Gastrocnemius medialis (tissue), 4 donors: ENCODE results near the gene PRMT7. TPM values are rescaled to one million over a fixed set of nuclear protein-coding genes. Genes with fewer than 3 reads are reported as not detected.

Experiments
- ATAC-seq, 2 donors: fragments of 150-250 bp; one replicate each; pipeline ENCODE4 v1.9.1; 2016
- DNase-seq, 2 donors: peaks; one replicate each; pipeline ENCODE4 v3.0.0-alpha.2; 2019
- H3K27ac ChIP-seq, 4 donors: fragments of 200-600 bp; sonication (generic); 1 replicate in 1 of 4; 2 replicates in 3 of 4; pipeline ENCODE4 v1.5.1; 2016 to 2018; ENCODE audit warnings: mild to moderate bottlenecking in 2 of 4, moderate library complexity in 1 of 4
- H3K27me3 ChIP-seq, 3 donors: fragments of 200-600 bp; sonication (generic) in 2 of 3; 1 replicate in 1 of 3; 2 replicates in 2 of 3; pipeline versions ENCODE4 v1.5.1 to v1.6.0; 2016 to 2019; ENCODE audit warnings: mild to moderate bottlenecking in 1 of 3, moderate library complexity in 1 of 3
- H3K36me3 ChIP-seq, 2 donors: fragments of 200-600 bp; sonication (generic) in 1 of 2; one replicate each; pipeline ENCODE4 v1.5.1; 2017 to 2018
- H3K4me1 ChIP-seq, 2 donors: fragments of 200-600 bp; sonication (generic) in 1 of 2; one replicate each; pipeline ENCODE4 v1.5.1; 2016 to 2017; ENCODE audit warnings: mild to moderate bottlenecking in 2 of 2
- H3K4me3 ChIP-seq, 4 donors: fragments of 200-600 bp; sonication (generic) in 3 of 4; 1 replicate in 1 of 4; 2 replicates in 3 of 4; pipeline ENCODE4 v1.5.1; 2016 to 2019; ENCODE audit warnings: mild to moderate bottlenecking in 2 of 4
- H3K9me3 ChIP-seq, 3 donors: fragments of 200-600 bp; sonication (generic) in 2 of 3; 1 replicate in 1 of 3; 2 replicates in 2 of 3; pipeline ENCODE4 v1.5.1; 2016 to 2019
- POLR2A ChIP-seq, 2 donors: fragments of 450-650 bp; IDR thresholded peaks; one replicate each; pipeline ENCODE4 v1.6.1; 2017; ENCODE audit warnings: antibody characterized with exemption in 2 of 2, mild to moderate bottlenecking in 2 of 2, moderate library complexity in 2 of 2
- in situ Hi-C, 4 donors: fragments of 200-750 bp; cut with MboI; loops; one replicate each; pipeline versions ENCODE4 v1.15.0 to v1.8.0; 2017; ENCODE audit warnings: low sequenced_read_pairs in 4 of 4
- intact Hi-C: fragments of 100-400 bp; cut with DNase I; formaldehyde crosslinking; loops from one replicate; pipeline ENCODE4 v1.15.1; 2023; ENCODE audit warnings: low total_unique reads
- total RNA-seq, 4 donors: library from RNA; depleted of rRNA; stranded (reverse); fragments of >200 nt; gene quantifications; one replicate each; pipeline versions ENCODE4 v1.1.0 to v1.2.3, GENCODE V29; 2016
- TF ChIP-seq, protein P1 (sequence below), 5 experiments: fragments of 450-650 bp in 3 of 5; fragments of 200-600 bp in 2 of 5; sonication (generic) in 2 of 5; IDR thresholded peaks in 4 of 5; conservative IDR thresholded peaks in 1 of 5; 1 replicate in 4 of 5; 2 replicates in 1 of 5; pipeline ENCODE4 v1.5.1; 2016 to 2019; ENCODE audit warnings: antibody characterized with exemption in 5 of 5, mild to moderate bottlenecking in 3 of 5, moderate library complexity in 3 of 5

The PRMT7 gene
- total RNA-seq, 4 donors from 2014 or later = 22.2 to 41.0 (median 32.8) TPM

DNA sequence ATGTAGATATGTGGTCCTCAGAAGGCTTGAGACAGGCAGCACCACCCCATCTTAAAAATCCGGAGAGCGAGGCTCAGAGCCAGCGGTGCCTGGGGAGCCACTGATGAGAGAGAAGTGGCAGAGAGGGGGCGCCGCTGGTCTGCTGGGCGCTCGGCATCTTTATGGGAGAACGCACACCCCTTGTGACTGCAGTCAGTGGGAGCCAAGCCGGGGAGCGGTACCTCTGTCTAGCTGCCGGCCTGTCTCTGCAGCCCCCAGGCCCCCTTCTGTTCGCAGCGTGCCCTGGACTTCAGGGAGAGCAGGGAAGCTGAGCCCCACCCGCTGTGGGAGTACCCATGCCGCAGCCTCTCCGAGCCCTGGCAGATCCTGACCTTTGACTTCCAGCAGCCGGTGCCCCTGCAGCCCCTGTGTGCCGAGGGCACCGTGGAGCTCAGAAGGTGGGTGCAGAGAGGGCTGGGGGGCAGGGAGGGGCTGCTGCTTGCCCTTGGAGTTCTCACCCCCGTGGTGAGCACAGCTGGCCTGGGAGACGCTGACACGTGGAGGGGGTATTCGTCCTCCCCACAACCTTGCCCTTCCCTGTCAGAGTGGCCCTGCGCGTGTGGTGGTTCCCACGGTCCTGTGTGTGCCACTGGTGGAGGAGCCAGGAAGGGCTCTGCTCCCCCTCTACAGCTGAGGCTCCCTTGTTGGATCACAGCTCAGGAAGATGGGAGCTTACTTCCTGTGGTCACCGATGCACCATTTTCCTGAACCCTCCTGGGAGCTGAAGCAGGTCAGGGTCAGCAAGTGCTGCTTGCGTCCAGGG lies 44.8 kb downstream of the PRMT7 start:
- ATAC-seq = no peak
- no peak for DNase-seq

DNA sequence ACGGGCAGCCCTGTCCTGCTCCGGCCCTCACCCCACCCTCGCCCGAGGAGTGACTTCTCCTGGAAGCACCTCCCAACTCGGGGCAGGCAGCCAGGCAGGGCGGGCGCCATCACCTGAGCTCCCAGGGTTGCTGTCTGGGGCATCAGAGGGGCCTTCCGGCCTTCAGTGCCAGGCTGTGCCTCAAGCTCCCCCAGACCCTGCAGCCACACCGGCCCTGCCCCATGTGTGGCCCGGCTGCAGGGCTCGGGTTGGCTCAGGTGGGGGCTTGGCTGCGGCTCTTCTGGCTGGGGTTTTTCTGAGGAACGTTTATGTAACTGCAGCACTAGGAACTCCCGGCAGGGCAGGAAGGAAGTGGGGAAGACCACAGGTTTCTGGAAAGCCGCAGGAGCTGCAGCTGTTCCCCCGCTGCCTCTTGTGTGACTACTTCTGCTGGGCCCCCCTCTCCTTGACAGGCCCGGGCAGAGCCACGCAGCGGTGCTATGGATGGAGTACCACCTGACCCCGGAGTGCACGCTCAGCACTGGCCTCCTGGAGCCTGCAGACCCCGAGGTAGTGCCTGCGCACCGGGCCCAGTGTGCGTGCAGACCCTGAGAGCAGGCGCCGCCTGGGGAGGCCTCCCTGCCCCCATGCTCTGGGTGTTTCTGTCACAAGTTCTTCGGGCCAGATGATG lies 45.6 kb downstream of the PRMT7 start:
- TF ChIP-seq, protein P1, sequence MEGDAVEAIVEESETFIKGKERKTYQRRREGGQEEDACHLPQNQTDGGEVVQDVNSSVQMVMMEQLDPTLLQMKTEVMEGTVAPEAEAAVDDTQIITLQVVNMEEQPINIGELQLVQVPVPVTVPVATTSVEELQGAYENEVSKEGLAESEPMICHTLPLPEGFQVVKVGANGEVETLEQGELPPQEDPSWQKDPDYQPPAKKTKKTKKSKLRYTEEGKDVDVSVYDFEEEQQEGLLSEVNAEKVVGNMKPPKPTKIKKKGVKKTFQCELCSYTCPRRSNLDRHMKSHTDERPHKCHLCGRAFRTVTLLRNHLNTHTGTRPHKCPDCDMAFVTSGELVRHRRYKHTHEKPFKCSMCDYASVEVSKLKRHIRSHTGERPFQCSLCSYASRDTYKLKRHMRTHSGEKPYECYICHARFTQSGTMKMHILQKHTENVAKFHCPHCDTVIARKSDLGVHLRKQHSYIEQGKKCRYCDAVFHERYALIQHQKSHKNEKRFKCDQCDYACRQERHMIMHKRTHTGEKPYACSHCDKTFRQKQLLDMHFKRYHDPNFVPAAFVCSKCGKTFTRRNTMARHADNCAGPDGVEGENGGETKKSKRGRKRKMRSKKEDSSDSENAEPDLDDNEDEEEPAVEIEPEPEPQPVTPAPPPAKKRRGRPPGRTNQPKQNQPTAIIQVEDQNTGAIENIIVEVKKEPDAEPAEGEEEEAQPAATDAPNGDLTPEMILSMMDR (IDR thresholded peaks at IDR 0.05 in 4 of 5, conservative IDR thresholded peaks at IDR 0.05 in 1 of 5) = no peak
- TF ChIP-seq POLR2A (IDR thresholded peaks at IDR 0.05) = no peak
- no peak for ATAC-seq

More for the DNA sequence above, 44.8 kb downstream of the PRMT7 start:
- no peaks in the 10 kb centered on the region for H3K27me3 ChIP-seq
- no peak overlapping the region for H3K4me3 ChIP-seq
- TF ChIP-seq POLR2A (IDR thresholded peaks at IDR 0.05) = no peak
- TF ChIP-seq, protein P1 (IDR thresholded peaks at IDR 0.05 in 4 of 5, conservative IDR thresholded peaks at IDR 0.05 in 1 of 5) = no peak
- intact Hi-C loops (no loop called here), in situ Hi-C loops (no loop called here)
- H3K36me3 ChIP-seq = peaks cover 0 to 82% of the 10 kb centered on the region in 2 donors
- H3K9me3 ChIP-seq = no peaks in the 10 kb centered on the region
- H3K27ac ChIP-seq = no peak overlapping the region
- H3K4me1 ChIP-seq = peaks cover 0 to 2% of the 10 kb centered on the region in 2 donors

GRCh38 chr16:68356919-68357286 lies 46.1 kb downstream of the PRMT7 start:
- no peak for ATAC-seq
- no peaks in the 10 kb centered on the region for H3K4me1 ChIP-seq
- no peak overlapping the region for H3K4me3 ChIP-seq
- intact Hi-C loops (no loop called here), in situ Hi-C loops (no loop called here)
- no peak overlapping the region for H3K27ac ChIP-seq
- no peaks in the 10 kb centered on the region for H3K27me3 ChIP-seq
- H3K36me3 ChIP-seq = peaks cover 0 to 74% of the 10 kb centered on the region in 2 donors
- TF ChIP-seq POLR2A (IDR thresholded peaks at IDR 0.05) = no peak
- TF ChIP-seq, protein P1 (IDR thresholded peaks at IDR 0.05 in 4 of 5, conservative IDR thresholded peaks at IDR 0.05 in 1 of 5) = no peak
- DNase-seq = no peak
- H3K9me3 ChIP-seq = no peaks in the 10 kb centered on the region

More for the DNA sequence above, 45.6 kb downstream of the PRMT7 start:
- in situ Hi-C loops (no loop called here), intact Hi-C loops (no loop called here)
- DNase-seq = no peak
- no peaks in the 10 kb centered on the region for H3K4me1 ChIP-seq
- no peaks in the 10 kb centered on the region for H3K27me3 ChIP-seq
- no peaks in the 10 kb centered on the region for H3K9me3 ChIP-seq
- no peak overlapping the region for H3K27ac ChIP-seq
- no peak overlapping the region for H3K4me3 ChIP-seq
- peaks cover 0 to 79% of the 10 kb centered on the region in 2 donors for H3K36me3 ChIP-seq

DNA sequence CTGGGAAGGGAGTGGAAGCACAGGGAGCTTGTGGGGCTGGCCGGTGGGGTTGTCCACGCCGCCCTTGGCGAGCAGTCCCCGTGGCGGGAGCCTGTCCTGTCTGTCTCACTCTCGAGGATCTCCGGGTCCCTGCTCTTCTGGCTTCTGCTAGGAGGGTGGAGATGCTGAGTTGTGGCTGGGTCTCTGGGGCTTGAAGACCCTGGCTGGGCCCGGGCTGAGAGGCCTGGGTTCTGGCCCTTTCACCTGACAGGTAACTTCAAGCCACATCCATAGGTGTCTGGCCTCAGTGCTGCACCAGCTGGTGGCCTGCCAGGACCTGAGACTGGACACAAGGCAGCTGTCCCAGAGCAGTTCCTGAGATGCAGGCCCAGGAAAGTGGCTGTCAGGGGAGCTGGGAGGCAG lies 46.7 kb downstream of the PRMT7 start:
- H3K9me3 ChIP-seq = no peaks in the 10 kb centered on the region
- intact Hi-C loops = no loop called here
- DNase-seq (no peak), ATAC-seq (no peak)
- no peak overlapping the region for H3K4me3 ChIP-seq
- TF ChIP-seq POLR2A (IDR thresholded peaks at IDR 0.05) = no peak
- TF ChIP-seq, protein P1 (IDR thresholded peaks at IDR 0.05 in 4 of 5, conservative IDR thresholded peaks at IDR 0.05 in 1 of 5) = no peak
- H3K36me3 ChIP-seq = peaks cover 0 to 68% of the 10 kb centered on the region in 2 donors
- H3K4me1 ChIP-seq = no peaks in the 10 kb centered on the region
- in situ Hi-C loops = no loop called here
- peak overlapping the region in 1 of 4 donors; percentile 13 for H3K27ac ChIP-seq
- H3K27me3 ChIP-seq = no peaks in the 10 kb centered on the region
